GM12801 (cell line): ENCODE data around the gene FOXP4.

Experiments
- TF ChIP-seq, protein P1 (sequence below): IDR thresholded peaks from one replicate; pipeline ENCODE4 v1.5.1; 2011; ENCODE audit warnings: control low read depth; ENCODE audit not compliant: insufficient read length; ENCODE audit errors: extremely low read depth

FOXP4 gene

GRCh38 chr6:41630946-41631345 is 84.8 kb downstream of the FOXP4 start:
- TF ChIP-seq, protein P1, sequence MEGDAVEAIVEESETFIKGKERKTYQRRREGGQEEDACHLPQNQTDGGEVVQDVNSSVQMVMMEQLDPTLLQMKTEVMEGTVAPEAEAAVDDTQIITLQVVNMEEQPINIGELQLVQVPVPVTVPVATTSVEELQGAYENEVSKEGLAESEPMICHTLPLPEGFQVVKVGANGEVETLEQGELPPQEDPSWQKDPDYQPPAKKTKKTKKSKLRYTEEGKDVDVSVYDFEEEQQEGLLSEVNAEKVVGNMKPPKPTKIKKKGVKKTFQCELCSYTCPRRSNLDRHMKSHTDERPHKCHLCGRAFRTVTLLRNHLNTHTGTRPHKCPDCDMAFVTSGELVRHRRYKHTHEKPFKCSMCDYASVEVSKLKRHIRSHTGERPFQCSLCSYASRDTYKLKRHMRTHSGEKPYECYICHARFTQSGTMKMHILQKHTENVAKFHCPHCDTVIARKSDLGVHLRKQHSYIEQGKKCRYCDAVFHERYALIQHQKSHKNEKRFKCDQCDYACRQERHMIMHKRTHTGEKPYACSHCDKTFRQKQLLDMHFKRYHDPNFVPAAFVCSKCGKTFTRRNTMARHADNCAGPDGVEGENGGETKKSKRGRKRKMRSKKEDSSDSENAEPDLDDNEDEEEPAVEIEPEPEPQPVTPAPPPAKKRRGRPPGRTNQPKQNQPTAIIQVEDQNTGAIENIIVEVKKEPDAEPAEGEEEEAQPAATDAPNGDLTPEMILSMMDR: no peak

- TF ChIP-seq, protein P1: no peak
Measured at GRCh38 chr6:41633056-41633634, 87.0 kb downstream of the FOXP4 start.

DNA sequence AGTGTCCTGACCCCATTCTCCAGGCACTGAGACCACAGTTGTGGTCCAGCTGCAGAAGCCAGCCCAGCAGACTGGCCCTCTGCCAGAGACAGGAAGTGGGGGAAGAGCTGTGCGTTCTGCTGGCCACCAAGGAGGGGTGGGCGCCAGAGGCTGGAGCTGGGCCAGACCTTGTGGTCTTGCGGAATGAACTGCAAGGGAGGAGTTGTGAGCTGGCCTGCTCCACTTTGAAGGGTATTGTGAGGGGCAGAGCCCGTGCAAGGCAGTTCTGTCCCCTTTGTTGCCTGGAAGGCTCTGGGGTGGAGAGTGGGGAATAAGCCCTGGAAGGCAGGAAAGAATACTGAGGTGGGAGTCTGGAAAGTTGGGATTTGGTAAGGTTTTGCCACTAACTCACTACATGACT is 88.5 kb downstream of the FOXP4 start:
- TF ChIP-seq, protein P1: no peak

- TF ChIP-seq, protein P1: no peak
Measured at GRCh38 chr6:41635365-41635764, 89.2 kb downstream of the FOXP4 start.

DNA sequence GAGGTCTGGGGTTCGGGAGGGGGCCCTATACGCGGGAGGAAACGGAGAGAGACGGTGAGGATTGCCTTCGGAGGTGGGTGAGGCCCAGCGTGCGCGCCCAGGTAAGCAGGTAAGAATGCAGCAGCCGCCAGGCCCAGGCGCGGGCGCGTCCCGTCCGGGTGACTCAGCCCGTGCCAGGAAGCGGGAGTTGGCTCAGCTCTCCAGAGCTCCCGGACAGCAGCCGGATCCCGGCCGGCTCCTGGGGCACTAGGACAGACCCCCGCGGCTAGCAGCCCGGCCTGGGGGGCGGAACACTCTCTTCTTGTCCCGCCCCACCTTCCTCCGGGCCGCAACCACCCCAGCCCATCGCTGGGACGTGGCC is 90.6 kb downstream of the FOXP4 start:
- TF ChIP-seq, protein P1: no peak

DNA sequence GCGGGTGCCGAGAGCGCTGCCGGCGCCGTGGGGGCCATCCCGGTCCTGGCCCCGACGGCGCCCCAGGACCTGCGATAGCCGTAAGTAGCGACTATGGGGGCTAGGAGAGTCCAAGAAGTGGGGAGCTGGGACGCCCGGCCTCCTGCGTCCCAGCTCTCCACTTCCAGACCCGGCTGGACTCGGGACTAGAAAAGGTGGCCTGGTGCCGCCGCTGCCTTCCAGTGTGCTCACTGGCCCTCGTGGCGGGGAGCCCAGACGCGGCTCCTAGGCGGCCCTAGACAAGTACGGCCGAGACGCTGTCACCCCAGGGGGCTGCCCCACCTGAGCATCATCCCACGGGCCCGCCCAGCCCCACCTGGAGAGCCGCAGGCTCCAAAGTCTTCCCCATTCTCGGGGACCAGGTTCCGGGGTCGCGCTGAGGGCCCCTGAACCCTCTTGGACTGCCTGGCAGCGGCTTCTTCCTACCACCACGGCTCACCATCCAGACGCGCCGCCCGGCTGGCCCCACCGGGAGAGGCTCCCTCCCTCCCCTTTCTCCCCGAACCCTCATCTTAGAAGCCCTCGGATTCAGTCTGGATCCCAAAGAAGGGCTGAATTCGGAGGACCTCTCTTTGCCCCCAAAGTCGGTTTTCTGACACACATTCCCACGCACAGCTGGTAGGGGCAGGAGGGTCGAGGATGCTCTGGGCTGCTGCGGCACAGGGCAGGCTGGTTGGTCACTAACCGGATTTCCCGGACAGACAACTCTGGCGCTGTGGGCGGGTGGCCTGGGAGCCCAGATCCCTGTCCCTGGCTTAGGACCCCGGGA is 91.2 kb downstream of the FOXP4 start:
- TF ChIP-seq, protein P1: no peak

DNA sequence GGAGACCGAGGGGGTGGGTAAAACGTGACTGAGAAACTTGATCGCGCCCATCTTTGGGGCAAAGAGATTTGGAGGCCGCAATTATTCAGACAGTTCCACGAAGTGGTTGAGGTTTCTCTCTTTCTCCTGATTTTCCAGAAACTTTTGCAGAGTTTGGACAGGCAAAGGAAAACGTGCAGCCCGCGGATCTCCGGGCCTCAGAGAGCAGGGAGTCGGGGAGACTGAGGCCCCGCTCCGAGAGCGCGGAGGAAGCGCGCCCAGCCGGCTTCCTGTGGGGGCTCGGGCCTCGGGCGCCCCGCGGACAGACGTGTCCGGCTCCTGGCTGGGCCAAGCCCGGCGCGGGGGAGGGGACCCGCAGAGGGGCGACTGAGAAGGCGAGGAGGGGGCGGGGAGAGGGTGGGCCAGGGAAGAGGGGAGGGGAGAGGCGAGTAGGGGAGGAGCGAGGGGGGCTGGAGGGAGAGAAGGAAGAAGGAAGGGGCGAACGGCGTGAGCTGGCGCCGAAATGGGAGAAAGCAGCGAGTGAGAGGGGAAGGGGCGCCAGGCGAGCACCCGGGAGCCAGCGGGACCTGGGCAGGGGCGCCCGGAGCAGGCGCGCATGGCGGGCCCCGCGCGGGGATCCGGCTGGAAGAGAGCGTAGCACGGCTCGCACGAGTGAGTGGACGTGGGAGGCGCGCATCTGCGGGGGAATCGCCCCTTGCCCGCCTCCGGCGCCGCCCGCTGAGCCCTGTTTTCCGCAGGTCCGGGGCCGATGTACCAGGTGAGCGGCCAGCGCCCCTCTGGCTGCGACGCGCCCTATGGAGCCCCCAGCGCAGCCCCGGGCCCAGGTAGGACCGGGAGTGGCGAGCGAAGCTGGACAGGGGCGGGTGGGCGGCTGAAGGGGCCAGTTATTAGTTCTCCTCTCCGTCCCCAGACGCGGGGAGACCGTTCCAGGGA is 92.1 kb downstream of the FOXP4 start, which contains the start of gene MDFI:
Gene MDFI, plus strand, starts transcription at position 467 of the 933 bp plus-strand sequence. Its CDS starts 282 bp downstream, at position 749.
- TF ChIP-seq, protein P1: no peak
